ENCODE measurements around the gene GABBR1.
A peak's percentile ranks its signal among the peaks of the same experiment; 100 is the strongest.

Gene GABBR1

GRCh38 chr6:29652198-29652584 is 19.2 kb upstream of the GABBR1 start:
- no peak for DNase-seq

- no peak for DNase-seq
Observed at GRCh38 chr6:29651413-29652197, 18.6 kb upstream of the GABBR1 start.

- DNase-seq: peak; percentile 98 to 99
Observed at GRCh38 chr6:29649701-29650673, 17.0 kb upstream of the GABBR1 start.

- no peak for DNase-seq
Observed at GRCh38 chr6:29647927-29648642, 15.1 kb upstream of the GABBR1 start.

- DNase-seq: no peak
Observed at GRCh38 chr6:29641430-29642148, 8.6 kb upstream of the GABBR1 start.

GRCh38 chr6:29637247-29637646 is 4.3 kb upstream of the GABBR1 start:
- no peak for DNase-seq

GRCh38 chr6:29633534-29633905 is 537 bp upstream of the GABBR1 start:
- DNase-seq: no peak

- DNase-seq: peak; percentile 67 to 68
Observed at GRCh38 chr6:29631860-29632731, 887 bp downstream of the GABBR1 start.

GRCh38 chr6:29631209-29631810 is 1.7 kb downstream of the GABBR1 start:
- DNase-seq: no peak

GRCh38 chr6:29630315-29630714 is 2.7 kb downstream of the GABBR1 start:
- no peak for DNase-seq

- no peak for DNase-seq
Observed at GRCh38 chr6:29629571-29629970, 3.4 kb downstream of the GABBR1 start.

- peak; percentile 58 to 61 for DNase-seq
Observed at GRCh38 chr6:29628419-29629281, 4.3 kb downstream of the GABBR1 start.

- DNase-seq: peak; percentile 59 to 64
Observed at GRCh38 chr6:29627755-29628418, 5.1 kb downstream of the GABBR1 start.

GRCh38 chr6:29626948-29627754 is 5.8 kb downstream of the GABBR1 start:
- DNase-seq: peak in 1 of 2 donors; percentile 13

GRCh38 chr6:29625337-29625930 is 7.5 kb downstream of the GABBR1 start:
- DNase-seq: no peak

- DNase-seq: no peak
Observed at GRCh38 chr6:29624520-29624961, 8.4 kb downstream of the GABBR1 start.

GRCh38 chr6:29620630-29621029 is 12.4 kb downstream of the GABBR1 start:
- no peak for DNase-seq

- DNase-seq: no peak
Observed at GRCh38 chr6:29619578-29620160, 13.3 kb downstream of the GABBR1 start.

Measured in activated CD4-positive, alpha-beta T cell treated with anti-CD3 and anti-CD28 coated beads for 4 hours (primary cell).